ENCODE measurements around the gene SCN2A. TPM values are rescaled to one million over a fixed set of nuclear protein-coding genes. Genes with fewer than 3 reads are reported as not detected.

Gene SCN2A
- total and polyA plus RNA-seq, 10 of the 15 experiments (the other 5 are each of a cell fraction or from before 2014, with no cell fraction given), result 0.01 TPM; not detected in 8

DNA sequence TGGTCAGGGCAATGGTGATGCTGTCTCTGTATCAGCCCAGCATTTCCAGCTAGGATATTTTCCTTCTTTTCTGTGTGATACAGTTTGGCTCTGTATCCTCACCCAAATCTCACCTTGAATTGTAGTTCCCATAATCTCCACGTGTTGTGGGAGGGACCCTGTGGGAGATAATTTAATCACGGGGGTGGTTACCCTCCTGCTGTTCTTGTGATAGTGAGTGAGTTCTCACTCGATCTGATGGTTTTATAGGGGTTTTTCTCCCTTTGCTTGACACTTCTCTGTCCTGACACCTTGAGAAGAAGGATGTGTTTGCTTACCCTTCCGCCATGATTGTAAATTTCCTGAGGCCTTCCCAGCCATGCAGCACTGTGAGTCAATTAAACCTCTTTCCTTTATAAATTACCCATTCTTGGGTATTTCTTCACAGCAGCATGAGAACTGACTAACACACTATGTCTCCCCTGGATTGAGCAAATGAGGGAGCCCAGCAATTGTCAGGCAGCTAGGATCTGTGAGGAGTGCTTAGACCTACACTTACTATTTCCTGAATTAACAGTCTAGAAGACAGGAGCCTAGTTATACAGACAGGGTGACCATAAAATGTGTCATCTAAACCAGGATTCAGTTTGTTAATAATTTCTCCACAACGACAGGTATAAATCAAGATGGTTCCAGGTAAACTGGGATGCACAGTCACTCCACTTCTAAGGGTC, 6.0 kb downstream of the SCN2A start:
- Histone ChIP-seq H2AFZ (ENCODE audit: control insufficient read depth, low read depth, low read length) (no peak overlapping the region), H3K9ac (ENCODE audit: control insufficient read depth, insufficient read depth, low read length) (no peak overlapping the region), H3K9me3 (replicated peaks; ENCODE audit: control insufficient read depth, insufficient read depth, low read length) (no peaks in the 10 kb centered on the region), H3K4me2 (ENCODE audit: control insufficient read depth, insufficient read depth) (no peak overlapping the region), H4K20me1 (ENCODE audit: control insufficient read depth, insufficient read depth) (no peaks in the 10 kb centered on the region), H3K36me3 (ENCODE audit: control insufficient read depth in 2 of 2, insufficient read depth in 2 of 2, low read length in 1 of 2) (no peaks in the 10 kb centered on the region), H3K27me3 (replicated peaks in 1 of 2; ENCODE audit: control insufficient read depth in 2 of 2, insufficient read depth in 2 of 2, low read length in 1 of 2) (no peaks in the 10 kb centered on the region), H3K27ac (ENCODE audit: control insufficient read depth, insufficient read depth) (no peak overlapping the region), H3K4me3 (no peak overlapping the region), H3K79me2 (ENCODE audit: control insufficient read depth, insufficient read depth, low read length) (no peaks in the 10 kb centered on the region), H3K4me1 (ENCODE audit: control insufficient read depth, insufficient read depth, low read length) (no peaks in the 10 kb centered on the region)
- CTCF ChIA-PET, result no interaction called here
- ATAC-seq, result no peak
- WGBS (ENCODE audit: insufficient coverage, insufficient replicate concordance, low lambda C conversion rate, missing lambda C conversion rate), result 11% methylated on average over 5 of the region's 5 CpGs
- BruUV-seq (replicated peaks), result no TSS peak
- POLR2A ChIA-PET, result no interaction called here
- RAD21 ChIA-PET (ENCODE audit: unreplicated experiment), result no interaction called here
- FAIRE-seq, result no peak
- DNase-seq (ENCODE audit: low read depth, low spot score), result no peak
- TF ChIP-seq, protein P1, sequence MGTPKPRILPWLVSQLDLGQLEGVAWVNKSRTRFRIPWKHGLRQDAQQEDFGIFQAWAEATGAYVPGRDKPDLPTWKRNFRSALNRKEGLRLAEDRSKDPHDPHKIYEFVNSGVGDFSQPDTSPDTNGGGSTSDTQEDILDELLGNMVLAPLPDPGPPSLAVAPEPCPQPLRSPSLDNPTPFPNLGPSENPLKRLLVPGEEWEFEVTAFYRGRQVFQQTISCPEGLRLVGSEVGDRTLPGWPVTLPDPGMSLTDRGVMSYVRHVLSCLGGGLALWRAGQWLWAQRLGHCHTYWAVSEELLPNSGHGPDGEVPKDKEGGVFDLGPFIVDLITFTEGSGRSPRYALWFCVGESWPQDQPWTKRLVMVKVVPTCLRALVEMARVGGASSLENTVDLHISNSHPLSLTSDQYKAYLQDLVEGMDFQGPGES (IDR thresholded peaks at IDR 0.05), result no peak
- TF ChIP-seq FOXM1 (IDR thresholded peaks at IDR 0.05; ENCODE audit: low read depth, low read length) (no peak), SREBF2 (IDR thresholded peaks at IDR 0.05; ENCODE audit: low read length) (no peak), SRF (IDR thresholded peaks at IDR 0.05; ENCODE audit: low read depth in 2 of 2, low read length in 2 of 2) (no peak), BRCA1 (IDR thresholded peaks at IDR 0.05; ENCODE audit: low read depth, low read length) (no peak), NFYB (IDR thresholded peaks at IDR 0.05; ENCODE audit: insufficient read depth, low read depth, low read length) (no peak), ZNF384 (IDR thresholded peaks at IDR 0.05; ENCODE audit: borderline replicate concordance, low read depth, low read length) (no peak), ZNF622 (IDR thresholded peaks at IDR 0.05) (no peak), GATAD2B (conservative IDR thresholded peaks at IDR 0.05; ENCODE audit: low read depth) (no peak), BHLHE40 (IDR thresholded peaks at IDR 0.05; ENCODE audit: borderline replicate concordance in 1 of 2, low read depth in 2 of 2, low read length in 1 of 2) (no peak), NBN (IDR thresholded peaks at IDR 0.05) (no peak), CHD1 (IDR thresholded peaks at IDR 0.05; ENCODE audit: low read depth, low read length) (no peak), MYB (IDR thresholded peaks at IDR 0.05; ENCODE audit: borderline replicate concordance, low read depth, low read length) (no peak), ZBED1 (IDR thresholded peaks at IDR 0.05; ENCODE audit: borderline replicate concordance) (no peak)
- TF ChIP-seq, protein P2, sequence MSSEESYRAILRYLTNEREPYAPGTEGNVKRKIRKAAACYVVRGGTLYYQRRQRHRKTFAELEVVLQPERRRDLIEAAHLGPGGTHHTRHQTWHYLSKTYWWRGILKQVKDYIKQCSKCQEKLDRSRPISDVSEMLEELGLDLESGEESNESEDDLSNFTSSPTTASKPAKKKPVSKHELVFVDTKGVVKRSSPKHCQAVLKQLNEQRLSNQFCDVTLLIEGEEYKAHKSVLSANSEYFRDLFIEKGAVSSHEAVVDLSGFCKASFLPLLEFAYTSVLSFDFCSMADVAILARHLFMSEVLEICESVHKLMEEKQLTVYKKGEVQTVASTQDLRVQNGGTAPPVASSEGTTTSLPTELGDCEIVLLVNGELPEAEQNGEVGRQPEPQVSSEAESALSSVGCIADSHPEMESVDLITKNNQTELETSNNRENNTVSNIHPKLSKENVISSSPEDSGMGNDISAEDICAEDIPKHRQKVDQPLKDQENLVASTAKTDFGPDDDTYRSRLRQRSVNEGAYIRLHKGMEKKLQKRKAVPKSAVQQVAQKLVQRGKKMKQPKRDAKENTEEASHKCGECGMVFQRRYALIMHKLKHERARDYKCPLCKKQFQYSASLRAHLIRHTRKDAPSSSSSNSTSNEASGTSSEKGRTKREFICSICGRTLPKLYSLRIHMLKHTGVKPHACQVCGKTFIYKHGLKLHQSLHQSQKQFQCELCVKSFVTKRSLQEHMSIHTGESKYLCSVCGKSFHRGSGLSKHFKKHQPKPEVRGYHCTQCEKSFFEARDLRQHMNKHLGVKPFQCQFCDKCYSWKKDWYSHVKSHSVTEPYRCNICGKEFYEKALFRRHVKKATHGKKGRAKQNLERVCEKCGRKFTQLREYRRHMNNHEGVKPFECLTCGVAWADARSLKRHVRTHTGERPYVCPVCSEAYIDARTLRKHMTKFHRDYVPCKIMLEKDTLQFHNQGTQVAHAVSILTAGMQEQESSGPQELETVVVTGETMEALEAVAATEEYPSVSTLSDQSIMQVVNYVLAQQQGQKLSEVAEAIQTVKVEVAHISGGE (CRISPR knock-in tag; IDR thresholded peaks at IDR 0.05), result no peak
- TF ChIP-seq, protein P3, sequence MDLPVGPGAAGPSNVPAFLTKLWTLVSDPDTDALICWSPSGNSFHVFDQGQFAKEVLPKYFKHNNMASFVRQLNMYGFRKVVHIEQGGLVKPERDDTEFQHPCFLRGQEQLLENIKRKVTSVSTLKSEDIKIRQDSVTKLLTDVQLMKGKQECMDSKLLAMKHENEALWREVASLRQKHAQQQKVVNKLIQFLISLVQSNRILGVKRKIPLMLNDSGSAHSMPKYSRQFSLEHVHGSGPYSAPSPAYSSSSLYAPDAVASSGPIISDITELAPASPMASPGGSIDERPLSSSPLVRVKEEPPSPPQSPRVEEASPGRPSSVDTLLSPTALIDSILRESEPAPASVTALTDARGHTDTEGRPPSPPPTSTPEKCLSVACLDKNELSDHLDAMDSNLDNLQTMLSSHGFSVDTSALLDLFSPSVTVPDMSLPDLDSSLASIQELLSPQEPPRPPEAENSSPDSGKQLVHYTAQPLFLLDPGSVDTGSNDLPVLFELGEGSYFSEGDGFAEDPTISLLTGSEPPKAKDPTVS (IDR thresholded peaks at IDR 0.05; ENCODE audit: low read depth, low read length), result no peak
- SMC1A ChIA-PET (ENCODE audit: uncharacterized antibody, unreplicated experiment), result no interaction called here
- in situ Hi-C loops (cut with MboI), result no loop called here
- intact Hi-C loops (cut with micrococcal nuclease; ENCODE audit: unreplicated experiment), result no loop called here
